LNCaP clone FGC (cell line): ENCODE measurements around the gene ZCCHC24.

Experiments
- DNase-seq: peaks from one replicate; pipeline ENCODE4 v3.0.0-alpha.2; 2011; ENCODE audit warnings: low read depth
- H3K4me3 ChIP-seq: 2 replicates; pipeline ENCODE4 v1.5.1; 2011; ENCODE audit warnings: mild to moderate bottlenecking, low read depth, low read length, control low read depth
- CTCF ChIP-seq: IDR thresholded peaks from 2 replicates; pipeline ENCODE4 v1.5.1; 2012; ENCODE audit warnings: mild to moderate bottlenecking; ENCODE audit not compliant: control insufficient read depth, insufficient read depth; ENCODE audit errors: extremely low read depth

ZCCHC24 gene

GRCh38 chr10:79436850-79437103, 8.6 kb downstream of the ZCCHC24 start:
- H3K4me3 ChIP-seq: no peak overlapping the region
- TF ChIP-seq CTCF: no peak
- DNase-seq: no peak

GRCh38 chr10:79436066-79436849, 9.2 kb downstream of the ZCCHC24 start:
- no peak for DNase-seq
- no peak overlapping the region for H3K4me3 ChIP-seq
- TF ChIP-seq CTCF: no peak

- no peak for DNase-seq
- TF ChIP-seq CTCF: no peak
- H3K4me3 ChIP-seq: no peak overlapping the region
These were observed 10.0 kb downstream of the ZCCHC24 start for GRCh38 chr10:79435271-79436065.

- TF ChIP-seq CTCF: no peak
- DNase-seq: no peak
- no peak overlapping the region for H3K4me3 ChIP-seq
These were observed 10.6 kb downstream of the ZCCHC24 start for GRCh38 chr10:79434821-79435251.

GRCh38 chr10:79434223-79434687, 11.2 kb downstream of the ZCCHC24 start:
- no peak for DNase-seq
- H3K4me3 ChIP-seq: no peak overlapping the region
- TF ChIP-seq CTCF: no peak

GRCh38 chr10:79433324-79434222, 11.9 kb downstream of the ZCCHC24 start:
- no peak for DNase-seq
- no peak overlapping the region for H3K4me3 ChIP-seq
- no peak for TF ChIP-seq CTCF
